Measurements from ENCODE around the gene LZIC. TPM values are rescaled to one million over a fixed set of nuclear protein-coding genes. Genes with fewer than 3 reads are reported as not detected.

Gene LZIC
- total RNA-seq, 1 donor from 2014 or later = 29.1 TPM

GRCh38 chr1:9905010-9905409 is 38.2 kb downstream of the LZIC start:
- intact Hi-C loops (cut with DNase I) = no loop called here
- no peak for TF ChIP-seq CTCF (IDR thresholded peaks at IDR 0.05)
- no peaks in the 10 kb centered on the region for H3K27me3 ChIP-seq
- ATAC-seq (no peak), DNase-seq (no peak)
- H3K4me3 ChIP-seq = no peak overlapping the region
- H3K4me1 ChIP-seq = peaks cover 32% of the 10 kb centered on the region
- H3K36me3 ChIP-seq = no peaks in the 10 kb centered on the region
- H3K9me3 ChIP-seq = no peaks in the 10 kb centered on the region
- no peak overlapping the region for H3K27ac ChIP-seq

GRCh38 chr1:9904596-9904995 is 38.6 kb downstream of the LZIC start:
- no peak overlapping the region for H3K27ac ChIP-seq
- intact Hi-C loops (cut with DNase I) = no loop called here
- no peak for ATAC-seq
- no peaks in the 10 kb centered on the region for H3K36me3 ChIP-seq
- H3K27me3 ChIP-seq = no peaks in the 10 kb centered on the region
- H3K4me1 ChIP-seq = peaks cover 36% of the 10 kb centered on the region
- no peak for DNase-seq
- no peaks in the 10 kb centered on the region for H3K9me3 ChIP-seq
- H3K4me3 ChIP-seq = no peak overlapping the region
- no peak for TF ChIP-seq CTCF (IDR thresholded peaks at IDR 0.05)

- Histone ChIP-seq H3K36me3 (no peaks in the 10 kb centered on the region), H3K27me3 (no peaks in the 10 kb centered on the region), H3K9me3 (no peaks in the 10 kb centered on the region), H3K4me3 (no peak overlapping the region), H3K27ac (no peak overlapping the region), H3K4me1 (peaks cover 31% of the 10 kb centered on the region)
- DNase-seq = peak; percentile 6
- intact Hi-C loops (cut with DNase I) = no loop called here
- TF ChIP-seq CTCF (IDR thresholded peaks at IDR 0.05) = no peak
- ATAC-seq = no peak
Measured at GRCh38 chr1:9903801-9904527, 39.2 kb downstream of the LZIC start.

GRCh38 chr1:9902060-9902452 is 41.1 kb downstream of the LZIC start:
- Histone ChIP-seq H3K27me3 (no peaks in the 10 kb centered on the region), H3K27ac (peak overlapping the region; percentile 80), H3K4me3 (no peak overlapping the region), H3K9me3 (no peaks in the 10 kb centered on the region), H3K36me3 (no peaks in the 10 kb centered on the region), H3K4me1 (peaks cover 29% of the 10 kb centered on the region)
- DNase-seq (no peak), ATAC-seq (no peak)
- intact Hi-C loops (cut with DNase I) = no loop called here
- TF ChIP-seq CTCF (IDR thresholded peaks at IDR 0.05) = no peak

GRCh38 chr1:9901148-9902059 is 41.8 kb downstream of the LZIC start:
- no peaks in the 10 kb centered on the region for H3K36me3 ChIP-seq
- TF ChIP-seq CTCF (IDR thresholded peaks at IDR 0.05) = no peak
- ATAC-seq (peak; percentile 79), DNase-seq (peak; percentile 89)
- H3K27me3 ChIP-seq = no peaks in the 10 kb centered on the region
- peak overlapping the region; percentile 34 for H3K4me3 ChIP-seq
- H3K9me3 ChIP-seq = no peaks in the 10 kb centered on the region
- H3K4me1 ChIP-seq = peaks cover 29% of the 10 kb centered on the region
- peak overlapping the region; percentile 80 for H3K27ac ChIP-seq
- intact Hi-C loops (cut with DNase I) = no loop called here

Data from upper lobe of right lung (tissue), 1 donor.